Measurements from ENCODE around the gene TAF3.

TAF3 gene

DNA sequence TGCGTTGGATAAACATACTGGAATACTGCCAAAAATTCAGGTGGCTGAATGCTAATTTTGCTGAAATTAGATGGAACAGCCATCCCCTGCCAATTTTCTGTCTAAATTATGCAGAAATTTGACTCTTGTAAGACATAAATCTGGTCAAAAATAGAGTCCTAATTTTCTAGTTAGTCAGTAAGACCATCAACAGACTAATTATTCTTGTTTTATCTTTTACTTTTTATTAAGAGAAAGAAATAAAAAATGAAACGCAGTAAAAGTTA is 125.8 kb downstream of the TAF3 start:
- TF ChIP-seq, protein P1, sequence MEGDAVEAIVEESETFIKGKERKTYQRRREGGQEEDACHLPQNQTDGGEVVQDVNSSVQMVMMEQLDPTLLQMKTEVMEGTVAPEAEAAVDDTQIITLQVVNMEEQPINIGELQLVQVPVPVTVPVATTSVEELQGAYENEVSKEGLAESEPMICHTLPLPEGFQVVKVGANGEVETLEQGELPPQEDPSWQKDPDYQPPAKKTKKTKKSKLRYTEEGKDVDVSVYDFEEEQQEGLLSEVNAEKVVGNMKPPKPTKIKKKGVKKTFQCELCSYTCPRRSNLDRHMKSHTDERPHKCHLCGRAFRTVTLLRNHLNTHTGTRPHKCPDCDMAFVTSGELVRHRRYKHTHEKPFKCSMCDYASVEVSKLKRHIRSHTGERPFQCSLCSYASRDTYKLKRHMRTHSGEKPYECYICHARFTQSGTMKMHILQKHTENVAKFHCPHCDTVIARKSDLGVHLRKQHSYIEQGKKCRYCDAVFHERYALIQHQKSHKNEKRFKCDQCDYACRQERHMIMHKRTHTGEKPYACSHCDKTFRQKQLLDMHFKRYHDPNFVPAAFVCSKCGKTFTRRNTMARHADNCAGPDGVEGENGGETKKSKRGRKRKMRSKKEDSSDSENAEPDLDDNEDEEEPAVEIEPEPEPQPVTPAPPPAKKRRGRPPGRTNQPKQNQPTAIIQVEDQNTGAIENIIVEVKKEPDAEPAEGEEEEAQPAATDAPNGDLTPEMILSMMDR (IDR thresholded peaks at IDR 0.05; ENCODE audit: extremely low read depth, missing control alignments), result no peak

DNA sequence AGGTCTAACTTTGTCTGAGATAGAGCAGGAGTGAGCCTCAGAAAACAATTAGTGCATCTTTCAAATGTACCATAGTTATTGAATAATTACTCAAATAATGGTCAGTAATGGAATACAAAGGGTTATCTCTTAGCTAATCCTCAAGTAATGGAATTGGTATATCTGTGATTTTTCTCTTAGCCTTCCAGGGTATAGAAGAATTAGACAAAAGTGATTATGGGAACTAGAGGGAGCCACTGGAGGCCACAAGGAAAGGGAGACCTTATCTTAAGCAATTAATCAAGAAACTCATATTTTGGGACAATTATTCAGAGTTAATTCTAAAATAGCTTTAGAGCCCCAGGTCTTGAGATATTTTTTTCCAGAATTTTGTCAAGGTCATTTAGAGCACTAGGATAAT is 126.2 kb downstream of the TAF3 start:
- DNase-seq (ENCODE audit: low spot score), result no peak
- TF ChIP-seq, protein P1 (IDR thresholded peaks at IDR 0.05; ENCODE audit: extremely low read depth, missing control alignments), result no peak

More for the DNA sequence above, 125.8 kb downstream of the TAF3 start:
- DNase-seq (ENCODE audit: low spot score), result no peak

DNA sequence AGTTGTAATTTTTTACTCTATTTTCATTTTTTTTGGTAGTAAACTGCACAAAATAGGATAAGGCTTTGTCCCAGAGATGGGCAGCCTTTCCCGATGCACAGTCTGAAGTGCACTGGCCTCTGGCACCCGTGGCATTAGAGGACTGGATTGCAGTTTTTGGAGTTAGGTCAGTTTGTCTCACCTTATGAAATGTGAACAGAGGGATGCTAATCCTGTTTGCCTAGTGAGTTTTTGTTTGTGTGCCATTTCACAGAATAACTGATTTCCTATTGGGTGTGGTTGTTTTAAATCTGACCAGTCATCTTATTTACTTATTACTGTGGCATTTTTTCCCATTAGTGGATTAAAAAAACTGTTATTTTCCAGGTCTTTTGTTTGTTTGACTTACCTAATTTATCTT is 126.7 kb downstream of the TAF3 start:
- TF ChIP-seq, protein P1 (IDR thresholded peaks at IDR 0.05; ENCODE audit: extremely low read depth, missing control alignments), result no peak
- DNase-seq (ENCODE audit: low spot score), result no peak

DNA sequence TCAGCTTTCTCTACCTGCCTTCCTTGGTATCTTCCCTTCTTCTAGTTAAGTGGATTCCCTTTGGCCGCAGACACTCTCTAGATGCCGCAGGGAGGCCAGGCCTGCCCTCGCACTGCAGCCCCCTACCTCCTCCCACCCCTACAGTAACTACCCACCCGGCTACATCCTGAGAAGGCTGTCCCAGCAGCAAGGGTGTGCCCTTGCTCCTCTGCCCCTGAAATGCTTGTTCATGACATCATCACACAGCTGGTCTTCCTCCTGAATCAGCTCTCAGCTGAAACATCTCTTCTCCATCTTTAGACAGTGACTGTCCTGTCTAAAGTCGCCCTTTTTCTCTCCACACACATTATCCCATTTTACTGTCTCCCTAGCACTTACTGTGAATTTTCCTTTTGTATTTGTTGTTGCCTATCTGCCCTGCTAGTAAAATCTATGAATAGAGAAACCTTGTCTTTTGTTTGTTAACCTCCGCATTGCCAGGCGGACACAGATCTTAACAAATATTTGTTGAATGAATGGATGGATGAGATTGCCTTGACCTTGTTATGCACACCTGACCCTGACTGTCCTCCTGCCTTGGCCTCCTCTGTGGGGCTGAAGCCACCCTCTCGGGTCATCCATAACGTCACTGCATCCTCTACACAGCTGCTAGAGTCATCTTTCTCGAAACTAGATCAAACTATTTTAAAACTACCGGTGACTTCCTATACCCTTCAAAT is 127.3 kb downstream of the TAF3 start:
- DNase-seq (ENCODE audit: low spot score), result no peak
- TF ChIP-seq, protein P1 (IDR thresholded peaks at IDR 0.05; ENCODE audit: extremely low read depth, missing control alignments), result no peak

DNA sequence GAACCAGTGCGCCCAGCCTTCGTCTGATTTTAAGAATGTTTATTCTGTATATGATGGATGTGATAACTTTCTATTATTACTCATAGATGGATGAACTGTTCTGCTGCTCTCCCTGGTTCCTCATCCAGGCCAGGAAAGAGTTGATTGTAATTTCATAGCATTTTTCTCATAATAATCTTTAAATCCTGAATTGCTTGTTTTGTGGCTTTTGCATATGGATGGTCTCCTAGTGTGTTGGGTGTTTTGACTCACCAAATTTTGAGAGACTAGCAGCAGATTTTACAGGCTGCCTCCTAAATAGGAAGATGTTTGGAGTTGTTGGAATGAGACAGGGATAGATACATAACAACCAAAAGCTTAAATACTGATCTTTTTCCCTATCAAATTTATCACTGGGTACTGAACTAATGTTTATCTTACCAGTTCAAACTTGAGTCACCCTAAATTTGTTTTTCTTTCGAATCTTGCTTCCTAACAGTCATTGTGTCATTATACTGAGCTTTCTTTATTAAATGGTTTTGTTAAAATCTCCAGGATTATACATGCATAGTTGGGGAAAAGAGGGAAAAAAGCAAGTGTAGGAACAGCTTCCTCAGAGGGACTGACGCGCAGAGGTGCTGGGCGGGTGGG is 130.2 kb downstream of the TAF3 start:
- DNase-seq (ENCODE audit: low spot score), result no peak
- TF ChIP-seq, protein P1 (IDR thresholded peaks at IDR 0.05; ENCODE audit: extremely low read depth, missing control alignments), result no peak

DNA sequence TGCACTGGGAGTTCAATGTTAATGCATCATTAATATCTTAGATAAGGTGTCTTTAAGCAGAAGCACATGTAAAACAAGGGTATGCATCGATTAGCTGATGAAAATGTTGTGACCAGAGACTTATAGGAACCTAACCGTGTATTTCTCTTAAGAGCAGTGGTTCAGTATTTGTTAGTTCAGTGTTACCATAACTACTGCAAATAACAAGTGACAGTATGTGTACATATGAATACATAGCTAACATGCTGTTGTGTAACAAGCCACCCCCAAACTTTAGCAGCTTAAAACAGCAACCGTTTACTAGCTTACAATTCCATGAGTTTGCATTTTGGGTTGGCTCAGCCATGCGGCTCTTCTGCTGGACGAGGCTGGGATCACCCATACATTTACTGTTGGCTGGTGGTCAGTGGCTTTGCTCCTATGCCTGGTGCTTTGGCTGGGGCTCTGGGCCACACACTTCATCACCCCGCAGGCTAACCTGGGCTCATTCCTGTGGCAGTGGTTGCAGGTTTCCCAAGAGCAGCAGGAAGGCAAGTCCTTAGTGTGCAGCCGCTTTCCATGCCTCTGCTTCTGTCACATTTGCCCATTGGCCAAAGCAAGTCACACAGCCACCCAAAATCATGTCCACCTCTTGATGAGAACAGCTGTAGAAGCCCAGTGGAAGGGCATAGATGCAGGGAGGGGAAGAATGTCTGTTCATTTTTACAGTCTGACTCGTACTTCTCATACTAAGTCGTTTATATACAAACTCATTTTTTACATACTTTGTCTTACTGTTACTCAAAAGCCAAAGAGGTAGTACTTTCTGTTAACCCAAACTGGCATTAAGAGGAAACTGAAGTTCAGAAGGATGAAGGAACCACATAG is 132.9 kb downstream of the TAF3 start:
- no peak for DNase-seq (ENCODE audit: low spot score)
- TF ChIP-seq, protein P1 (IDR thresholded peaks at IDR 0.05; ENCODE audit: extremely low read depth, missing control alignments), result no peak

DNA sequence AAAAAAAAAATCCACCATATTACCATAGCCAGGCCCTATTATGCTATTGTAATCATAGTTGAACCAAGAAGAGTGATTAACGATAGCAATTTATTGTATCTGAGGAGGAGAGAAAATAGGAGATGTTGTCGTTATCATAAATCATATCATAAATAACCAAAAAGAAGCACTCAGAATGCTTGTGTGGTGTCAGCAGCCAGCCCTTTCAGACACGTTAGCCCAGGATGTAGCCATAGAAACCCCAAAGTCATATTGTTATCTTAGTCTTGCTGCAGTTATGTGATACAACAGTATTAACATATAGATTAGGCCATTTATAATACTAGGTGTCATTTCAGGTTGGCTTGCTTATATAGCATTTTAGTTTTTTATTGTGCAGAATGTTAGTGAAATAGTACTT is 134.0 kb downstream of the TAF3 start:
- TF ChIP-seq, protein P1 (IDR thresholded peaks at IDR 0.05; ENCODE audit: extremely low read depth, missing control alignments), result no peak
- DNase-seq (ENCODE audit: low spot score), result no peak
